ENCODE measurements around the gene AIMP1.

- TF ChIP-seq POLR2A (IDR thresholded peaks at IDR 0.05): no peak
- TF ChIP-seq CTCF (IDR thresholded peaks at IDR 0.05): no peak
- TF ChIP-seq POLR2AphosphoS5 (IDR thresholded peaks at IDR 0.05): no peak
Measured at GRCh38 chr4:106343865-106344646, 27.7 kb downstream of the AIMP1 start.
